Natural killer cell (primary cell): Measurements from ENCODE around the gene DIO1. TPM values are rescaled to one million over a fixed set of nuclear protein-coding genes. Genes with fewer than 3 reads are reported as not detected.

Experiments used
- ATAC-seq, 3 donors: fragments of 150-1000 bp in 2 of 3; fragments of 200-7000 bp in 1 of 3; cut with Tn5 transposase; 1 replicate in 1 of 3; 2 replicates in 2 of 3; pipeline ENCODE4 v1.10.0; 2021; ENCODE audit warnings: mild to moderate bottlenecking in 2 of 3, moderate library complexity in 2 of 3
- DNase-seq, 2 donors: peaks; one replicate each; pipeline versions ENCODE4 v3.0.0 to v3.0.0-alpha.2; 2013 to 2021; ENCODE audit warnings: mixed read lengths in 1 of 2
- H3K27ac ChIP-seq: one replicate; pipeline ENCODE4 v1.5.1; 2013; ENCODE audit warnings: mild to moderate bottlenecking, low read length
- H3K27me3 ChIP-seq: one replicate; pipeline ENCODE4 v1.6.1; 2013; ENCODE audit warnings: low read length; ENCODE audit not compliant: control insufficient read depth, insufficient read depth
- H3K36me3 ChIP-seq: one replicate; pipeline ENCODE4 v1.6.1; 2013; ENCODE audit warnings: low read length; ENCODE audit not compliant: control insufficient read depth, insufficient read depth
- H3K4me1 ChIP-seq: one replicate; pipeline ENCODE4 v1.6.1; 2013; ENCODE audit warnings: low read length; ENCODE audit not compliant: control insufficient read depth, insufficient read depth
- H3K4me3 ChIP-seq: one replicate; pipeline ENCODE4 v1.5.1; 2013; ENCODE audit warnings: low read length
- H3K9me3 ChIP-seq: one replicate; pipeline ENCODE4 v1.6.1; 2013; ENCODE audit warnings: low read length; ENCODE audit not compliant: control insufficient read depth, insufficient read depth
- H3K27ac Mint-ChIP-seq, 2 donors: one replicate each; pipeline ENCODE4 v1.8.0; 2022; ENCODE audit warnings: mild to moderate bottlenecking in 2 of 2, mixed read lengths in 2 of 2, moderate library complexity in 1 of 2
- H3K27me3 Mint-ChIP-seq, 2 donors: one replicate each; pipeline ENCODE4 v1.8.0; 2022; ENCODE audit warnings: low read depth in 2 of 2, mixed read lengths in 2 of 2
- H3K36me3 Mint-ChIP-seq: one replicate; pipeline ENCODE4 v1.8.0; 2022; ENCODE audit warnings: mixed read lengths
- H3K4me1 Mint-ChIP-seq, 2 donors: one replicate each; pipeline ENCODE4 v1.8.0; 2022; ENCODE audit warnings: mixed read lengths in 2 of 2
- H3K4me3 Mint-ChIP-seq: one replicate; pipeline ENCODE4 v1.8.0; 2022; ENCODE audit warnings: mild to moderate bottlenecking, moderate library complexity, mixed read lengths
- H3K9me3 Mint-ChIP-seq, 2 donors: one replicate each; pipeline ENCODE4 v1.8.0; 2022; ENCODE audit warnings: mixed read lengths in 2 of 2
- CTCF ChIP-seq: fragments of 200-600 bp; IDR thresholded peaks from one replicate; pipeline ENCODE4 v1.8.0; 2022; ENCODE audit warnings: antibody characterized with exemption
- WGBS: methylation state at CpG from one replicate; pipeline ENCODE4 v1.1.7; 2013; ENCODE audit warnings: missing lambda C conversion rate; ENCODE audit not compliant: insufficient coverage; 5-methylcytosine and 5-hydroxymethylcytosine counted together
- intact Hi-C: fragments of 100-400 bp; cut with micrococcal nuclease; formaldehyde crosslinking; loops from one replicate; pipeline ENCODE4 v1.14.2; 2022
- total RNA-seq, 4 donors: library from RNA; stranded (reverse); fragments of 120-200 nt in 1 of 4; gene quantifications; one replicate each; pipeline versions ENCODE4 v1.2.3 to v1.2.4, GENCODE V29; 2013 to 2022

The DIO1 gene
- total RNA-seq, 3 donors from 2014 or later (not counting 1 experiment from before 2014, with no cell fraction given) = not detected

GRCh38 chr1:53902235-53903138 is 8.5 kb downstream of the DIO1 start:
- Mint-ChIP-seq H3K36me3 (no peaks in the 10 kb centered on the region), H3K4me1 (no peaks in the 10 kb centered on the region), H3K27me3 (no peaks in the 10 kb centered on the region), H3K27ac (no peak overlapping the region), H3K4me3 (no peak overlapping the region), H3K9me3 (no peaks in the 10 kb centered on the region)
- H3K27me3 ChIP-seq = no peaks in the 10 kb centered on the region
- TF ChIP-seq CTCF = no peak
- DNase-seq (no peak), ATAC-seq (no peak)
- intact Hi-C loops = no loop called here
- WGBS = 90% methylated on average over 7 of the region's 7 CpGs
- no peak overlapping the region for H3K27ac ChIP-seq
- no peaks in the 10 kb centered on the region for H3K9me3 ChIP-seq
- no peaks in the 10 kb centered on the region for H3K36me3 ChIP-seq
- H3K4me1 ChIP-seq = no peaks in the 10 kb centered on the region
- no peak overlapping the region for H3K4me3 ChIP-seq

GRCh38 chr1:53905509-53905908 is 11.5 kb downstream of the DIO1 start:
- intact Hi-C loops = no loop called here
- no peak overlapping the region for H3K4me3 Mint-ChIP-seq
- H3K36me3 Mint-ChIP-seq = no peaks in the 10 kb centered on the region
- no peaks in the 10 kb centered on the region for H3K27me3 Mint-ChIP-seq
- no peak overlapping the region for H3K27ac Mint-ChIP-seq
- DNase-seq = no peak
- ATAC-seq = no peak
- H3K9me3 Mint-ChIP-seq = no peaks in the 10 kb centered on the region
- H3K27ac ChIP-seq = no peak overlapping the region
- H3K36me3 ChIP-seq = no peaks in the 10 kb centered on the region
- H3K9me3 ChIP-seq = no peaks in the 10 kb centered on the region
- no peaks in the 10 kb centered on the region for H3K27me3 ChIP-seq
- 98% methylated on average over 8 of the region's 8 CpGs for WGBS
- no peaks in the 10 kb centered on the region for H3K4me1 ChIP-seq
- no peak for TF ChIP-seq CTCF
- no peak overlapping the region for H3K4me3 ChIP-seq
- H3K4me1 Mint-ChIP-seq = no peaks in the 10 kb centered on the region

GRCh38 chr1:53906121-53906520 is 12.1 kb downstream of the DIO1 start:
- no peaks in the 10 kb centered on the region for H3K36me3 Mint-ChIP-seq
- Histone ChIP-seq H3K27ac (no peak overlapping the region), H3K27me3 (no peaks in the 10 kb centered on the region), H3K9me3 (no peaks in the 10 kb centered on the region), H3K4me1 (no peaks in the 10 kb centered on the region), H3K36me3 (no peaks in the 10 kb centered on the region), H3K4me3 (no peak overlapping the region)
- no peak overlapping the region for H3K4me3 Mint-ChIP-seq
- ATAC-seq (no peak), DNase-seq (no peak)
- WGBS = 88% methylated on average over 4 of the region's 4 CpGs
- no peaks in the 10 kb centered on the region for H3K4me1 Mint-ChIP-seq
- no peaks in the 10 kb centered on the region for H3K9me3 Mint-ChIP-seq
- intact Hi-C loops = no loop called here
- no peak overlapping the region for H3K27ac Mint-ChIP-seq
- no peak for TF ChIP-seq CTCF
- no peaks in the 10 kb centered on the region for H3K27me3 Mint-ChIP-seq
